GM21515 (cell line): Measurements from ENCODE around the gene STOML3.
"Not testable (repeated sequence)": the region's sequence is repeated elsewhere in the genome, so short reads cannot be mapped to it uniquely, and the experiment has no call there.

Experiments used
- ATAC-seq: cut with Tn5 transposase; IDR thresholded peaks from one replicate; pipeline ENCODE4 v1.9.1; 2021; ENCODE audit not compliant: unreplicated experiment

The STOML3 gene

GRCh38 chr13:38990693-38991092 is at the start of gene STOML3:
Gene STOML3, minus strand, starts transcription at chr13:38990831. Its CDS starts 110 bp downstream, at chr13:38990721.
- ATAC-seq = no peak

GRCh38 chr13:39040206-39040605 is 49.6 kb upstream of the STOML3 start:
- ATAC-seq = no peak

DNA sequence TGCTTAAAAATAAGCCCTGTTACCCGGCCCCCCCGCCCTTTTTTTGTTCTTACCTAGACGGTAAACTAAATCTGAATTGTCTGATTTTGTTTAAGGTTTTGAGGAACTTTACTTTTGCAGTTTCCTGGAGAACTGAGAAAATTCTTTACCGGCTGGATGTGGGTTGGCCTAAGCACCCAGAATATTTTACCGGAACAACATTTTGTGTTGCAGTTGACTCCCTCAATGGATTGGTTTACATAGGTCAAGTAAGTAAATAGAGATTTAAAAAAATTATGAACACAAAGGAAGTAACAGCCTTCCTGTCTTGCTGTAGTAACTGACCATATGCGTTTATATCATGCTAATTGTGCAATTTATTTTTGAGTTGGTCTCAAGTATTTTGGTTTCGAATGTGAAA is 48.4 kb upstream of the STOML3 start:
- no peak for ATAC-seq

GRCh38 chr13:39038569-39039030 is 48.0 kb upstream of the STOML3 start:
- peak; percentile 25 for ATAC-seq

GRCh38 chr13:39037880-39038568 is 47.4 kb upstream of the STOML3 start, which contains the start of the genes NHLRC3 and PROSER1:
Gene NHLRC3, plus strand, starts transcription at chr13:39038456. Its CDS starts 184 bp downstream, at chr13:39038640.
Gene PROSER1, minus strand, starts transcription at chr13:39038089. Its CDS starts 847 bp downstream, at chr13:39037242.
- ATAC-seq = peak; percentile 70

DNA sequence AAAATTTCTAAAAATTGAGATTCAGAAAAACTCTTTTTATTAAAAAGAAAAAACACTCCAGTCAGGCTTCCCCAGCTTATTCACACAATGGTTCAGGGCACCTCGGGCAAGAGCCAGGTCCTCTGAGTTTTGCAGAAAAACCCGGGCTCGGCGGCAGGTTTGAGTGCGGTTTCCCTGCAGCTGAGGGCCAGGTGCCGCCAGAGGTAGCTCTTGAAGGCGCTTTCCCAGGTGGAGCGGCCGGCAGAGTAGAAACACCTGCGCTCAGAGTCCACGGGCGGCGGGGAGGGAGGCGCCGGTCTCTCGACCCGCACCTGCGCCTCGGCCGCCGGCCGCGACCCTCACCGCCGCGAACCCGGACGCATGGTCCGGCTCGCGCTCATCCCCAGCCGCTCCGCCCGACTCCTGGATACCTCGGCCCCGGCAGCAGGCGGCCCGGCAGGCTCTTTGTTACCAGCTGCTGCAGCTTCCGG is 46.8 kb upstream of the STOML3 start:
- ATAC-seq = peak; percentile 33

DNA sequence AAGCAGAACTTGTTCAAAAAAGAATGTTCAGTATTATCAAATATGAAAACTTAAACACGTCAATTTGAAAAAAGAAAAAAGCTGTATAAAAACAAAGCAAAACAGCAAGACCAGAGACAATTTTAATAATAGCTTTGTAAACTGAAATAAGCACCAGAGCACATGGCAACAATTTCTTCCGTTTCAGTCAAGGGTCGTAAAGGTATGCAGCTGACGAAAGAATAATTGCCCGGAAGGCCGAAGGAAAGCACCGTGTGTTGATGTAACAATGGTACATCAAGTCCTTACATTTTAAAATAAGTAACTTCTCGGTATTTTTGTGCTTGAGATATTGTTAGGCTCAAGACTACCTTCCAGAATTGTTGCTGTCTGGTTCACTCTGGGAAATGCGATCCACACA is 45.6 kb upstream of the STOML3 start:
- ATAC-seq = no peak

DNA sequence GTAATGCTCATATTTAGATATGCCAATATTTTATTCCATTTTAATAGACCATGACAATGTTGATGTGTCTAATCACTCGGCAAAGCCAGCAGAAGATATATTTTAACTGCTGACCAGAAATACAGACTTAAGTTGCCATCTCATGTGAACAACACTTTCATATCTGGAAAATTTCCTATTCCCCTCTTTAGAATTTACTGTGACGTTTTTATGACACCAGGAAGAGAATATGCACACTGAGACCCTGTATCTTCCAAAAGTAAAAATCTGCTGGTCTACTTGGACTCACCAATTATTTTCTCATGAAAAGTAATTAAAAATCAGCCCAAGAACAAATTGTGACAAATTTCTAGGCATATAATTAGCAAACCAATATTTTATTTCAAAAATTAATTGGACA is 45.2 kb upstream of the STOML3 start:
- ATAC-seq = no peak

DNA sequence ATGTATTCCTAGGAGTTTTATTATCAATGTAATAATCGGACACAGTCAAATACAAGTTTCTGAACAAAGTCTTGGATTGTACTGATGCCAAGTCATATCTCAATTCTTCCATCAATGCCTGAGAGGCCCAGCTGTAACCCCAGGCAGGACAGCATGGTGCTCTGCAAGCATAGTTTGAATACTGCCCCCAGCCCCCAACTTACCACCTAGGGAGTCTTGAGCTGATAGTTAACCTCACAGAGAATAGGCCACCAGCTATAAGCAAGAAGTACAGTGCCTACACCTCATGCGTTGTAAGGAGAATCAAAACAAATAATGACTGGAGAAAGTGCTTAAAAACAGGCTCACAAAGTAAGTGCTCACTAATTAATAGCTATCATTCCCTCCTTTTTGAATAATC is 44.6 kb upstream of the STOML3 start:
- ATAC-seq = no peak

DNA sequence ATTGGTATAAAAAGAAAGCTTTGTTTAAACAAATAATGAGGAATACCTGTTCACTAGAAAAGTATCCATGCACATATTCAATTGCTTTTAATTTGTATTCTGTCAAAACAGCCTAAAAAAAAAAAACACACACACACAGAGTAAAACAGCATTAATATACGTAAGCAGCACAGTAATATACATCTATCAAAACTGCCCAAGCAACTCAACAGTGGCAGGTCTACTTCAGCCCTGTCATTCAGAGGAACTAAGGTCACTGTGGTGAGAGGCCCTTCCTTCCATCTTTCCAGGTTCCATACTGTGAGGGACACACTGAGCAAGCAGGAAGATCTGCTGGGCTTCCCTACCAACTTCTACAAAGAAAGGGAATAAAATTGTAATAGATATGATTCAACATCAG is 43.5 kb upstream of the STOML3 start:
- no peak for ATAC-seq

GRCh38 chr13:39032150-39032549 is 41.5 kb upstream of the STOML3 start:
- no peak for ATAC-seq

- ATAC-seq = no peak
Observed at GRCh38 chr13:39025433-39025839, 34.8 kb upstream of the STOML3 start.

GRCh38 chr13:39023761-39024160 is 33.1 kb upstream of the STOML3 start:
- ATAC-seq = no peak

- no peak for ATAC-seq
Observed at GRCh38 chr13:39023316-39023715, 32.7 kb upstream of the STOML3 start.

DNA sequence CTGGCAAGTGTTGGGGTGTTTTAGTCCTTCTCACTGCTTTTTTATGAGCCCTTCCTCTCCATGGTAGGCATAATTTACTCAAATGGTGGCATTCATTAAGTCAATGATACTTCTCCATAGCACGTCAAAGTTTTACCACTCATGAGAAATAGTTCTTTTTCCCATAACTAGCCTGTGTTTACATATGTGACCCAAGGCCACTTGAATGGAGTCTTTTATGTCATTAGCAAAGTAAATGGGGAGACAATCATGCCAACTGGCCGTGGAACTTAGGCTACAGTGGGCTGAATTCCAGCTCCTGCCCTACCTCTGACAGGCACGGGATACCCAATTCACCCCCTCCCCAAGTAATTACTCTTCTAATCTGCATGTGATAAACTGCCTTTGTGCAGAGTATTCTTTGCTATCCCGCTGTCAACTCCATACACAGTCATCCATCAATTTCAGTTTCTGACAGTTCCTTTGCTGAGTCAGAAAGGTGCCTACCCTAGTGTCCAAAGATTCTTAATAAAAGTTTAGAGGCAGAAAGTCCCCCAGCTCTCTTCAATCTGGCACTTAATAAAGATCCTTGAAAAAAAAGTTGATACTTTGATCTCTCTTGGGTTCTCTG is 30.3 kb upstream of the STOML3 start:
- no peak for ATAC-seq

DNA sequence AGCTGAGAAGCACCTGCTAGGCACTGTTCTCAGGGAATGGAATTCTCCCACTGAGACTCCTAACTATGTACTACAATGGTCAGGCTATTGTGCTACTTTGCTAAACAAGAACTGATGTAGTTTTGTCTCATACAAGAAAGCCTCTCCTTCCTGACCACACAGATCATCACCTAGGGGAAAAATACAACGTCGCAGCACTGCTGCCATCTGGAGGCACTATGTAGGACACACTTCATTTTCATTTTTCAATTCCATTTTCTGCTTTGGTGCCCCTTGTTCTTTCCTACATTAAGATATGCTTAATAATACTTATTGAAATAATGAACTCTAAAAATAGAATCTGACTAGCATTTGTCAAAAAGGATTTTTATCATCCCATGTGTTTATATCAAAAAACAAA is 26.2 kb upstream of the STOML3 start:
- peak; percentile 75 for ATAC-seq

DNA sequence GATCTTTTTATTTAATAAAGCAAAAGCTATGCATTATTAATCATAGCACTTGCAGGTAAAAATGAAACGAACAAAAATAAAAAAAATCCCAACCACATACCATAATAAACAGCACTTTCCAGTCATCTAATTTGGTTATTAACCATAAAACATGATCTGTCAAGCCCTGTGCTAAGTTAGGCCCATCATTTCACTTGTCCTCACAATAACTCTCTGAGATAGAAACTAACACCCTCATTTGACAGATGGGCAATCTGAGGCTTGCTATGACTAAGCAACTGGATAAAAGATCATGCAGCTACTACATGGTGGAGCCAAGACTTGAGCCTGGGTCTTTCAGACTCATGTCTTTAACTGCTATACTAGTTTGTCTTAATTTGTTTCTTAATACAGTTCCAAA is 25.5 kb upstream of the STOML3 start:
- no peak for ATAC-seq

- ATAC-seq = no peak
Observed at GRCh38 chr13:39013462-39013861, 22.8 kb upstream of the STOML3 start.

DNA sequence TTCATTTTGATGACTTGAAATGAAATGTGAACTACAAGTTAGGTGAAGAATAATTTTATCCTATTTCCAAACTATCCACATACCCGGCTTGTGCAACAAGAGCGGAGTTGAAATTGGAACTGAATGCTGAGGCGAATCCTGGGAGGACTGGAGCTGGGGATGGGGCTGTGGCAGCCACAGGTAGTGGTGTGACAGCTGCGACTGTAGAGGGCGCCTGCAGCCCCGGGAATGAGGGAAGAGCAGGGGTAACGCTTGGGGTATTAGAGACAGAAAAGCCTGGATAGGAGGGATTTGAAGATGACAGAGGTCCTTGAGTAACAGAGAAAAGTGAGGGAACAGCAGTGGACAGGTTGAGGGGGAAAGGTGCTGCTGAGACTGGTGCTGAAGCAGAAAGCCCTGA is 22.0 kb upstream of the STOML3 start:
- ATAC-seq = no peak

- ATAC-seq = not testable (repeated sequence)
Observed at GRCh38 chr13:39006371-39007111, 15.9 kb upstream of the STOML3 start.

- ATAC-seq = no peak
Observed at GRCh38 chr13:38998739-38999138, 8.1 kb upstream of the STOML3 start.

DNA sequence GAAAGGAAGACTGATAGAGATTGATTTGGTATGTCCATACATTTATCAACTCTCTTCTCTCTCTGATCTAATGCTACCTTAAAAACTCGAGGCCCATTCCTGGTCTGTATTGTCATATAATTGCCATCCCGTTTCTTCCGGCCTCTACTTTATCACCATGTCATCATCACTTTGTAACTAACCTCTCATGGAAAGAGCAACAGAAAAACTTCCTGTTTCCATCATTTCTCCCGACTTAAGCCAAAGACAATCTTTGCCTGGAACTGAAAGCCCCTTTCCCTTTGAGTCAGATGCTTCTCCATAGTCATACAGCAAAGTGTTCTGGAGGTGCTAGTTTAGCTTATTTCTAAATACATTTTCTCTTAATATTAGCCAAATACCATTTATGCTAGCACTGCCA is 2.8 kb upstream of the STOML3 start:
- no peak for ATAC-seq
